Measurements from ENCODE around the gene C17orf114.

C17orf114 gene

GRCh38 chr17:4786106-4786511 is 16.0 kb downstream of the C17orf114 start, which contains the start of gene VMO1:
Gene VMO1, minus strand, starts transcription at chr17:4786364. Its CDS starts 12 bp downstream, at chr17:4786352.
- Histone ChIP-seq H3K27me3 (peaks cover 0 to 53% (median 30%) of the 10 kb centered on the region in 9 donors), H3K4me1 (peaks cover 0 to 50% (median 37%) of the 10 kb centered on the region in 12 donors), H3K36me3 (no peaks in the 10 kb centered on the region), H3K27ac (peak within 1 kb of the TSS in 3 of 12 donors; percentile 22 to 47 (median 31)), H3K9me3 (no peaks in the 10 kb centered on the region), H3K4me3 (peak within 1 kb of the TSS in 11 of 12 donors; percentile 14 to 48 (median 40))
- ATAC-seq: peak in 1 of 4 donors; percentile 33
- DNase-seq: peak in 3 of 5 donors; percentile 28 to 71 (median 40)
- intact Hi-C loops (cut with DNase I): loop anchor here in 7 of 10 donors (2.0 to 10.0 kb wide), 6 partner anchors 51 to 103 kb away; partner anchors contain the start of genes MED11 (in 6 of the 7), ARRB2 (in 2 of the 7), CXCL16 (in 1 of the 7) and ZMYND15 (in 1 of the 7)
- no peak for TF ChIP-seq CTCF (IDR thresholded peaks at IDR 0.05)
- WGBS, 4 donors: 0 to 19% (median 3%) methylated on average over 5 to 24 of the region's 24 CpGs

GRCh38 chr17:4785311-4786105 is 16.6 kb downstream of the C17orf114 start:
- Histone ChIP-seq H3K4me1 (peaks cover 0 to 46% (median 37%) of the 10 kb centered on the region in 12 donors), H3K36me3 (no peaks in the 10 kb centered on the region), H3K27ac (peak overlapping the region in 1 of 12 donors; percentile 31), H3K27me3 (peaks cover 0 to 56% (median 35%) of the 10 kb centered on the region in 9 donors), H3K4me3 (peak overlapping the region in 11 of 12 donors; percentile 14 to 48 (median 40)), H3K9me3 (no peaks in the 10 kb centered on the region)
- ATAC-seq (no peak), DNase-seq (no peak)
- 9 to 34% (median 13%) methylated on average over 35 to 61 of the region's 61 CpGs for WGBS, 4 donors
- intact Hi-C loops (cut with DNase I): loop anchor here in 7 of 10 donors (2.0 to 10.0 kb wide), 6 partner anchors 51 to 103 kb away; partner anchors contain the start of genes MED11 (in 6 of the 7), ARRB2 (in 2 of the 7), CXCL16 (in 1 of the 7) and ZMYND15 (in 1 of the 7)
- TF ChIP-seq POLR2A (IDR thresholded peaks at IDR 0.05) (no peak), CTCF (IDR thresholded peaks at IDR 0.05) (no peak)

GRCh38 chr17:4782652-4783051 is 19.5 kb downstream of the C17orf114 start:
- Histone ChIP-seq H3K27ac (no peak overlapping the region), H3K4me3 (no peak overlapping the region), H3K27me3 (peaks cover 0 to 63% (median 40%) of the 10 kb centered on the region in 9 donors), H3K36me3 (no peaks in the 10 kb centered on the region), H3K9me3 (no peaks in the 10 kb centered on the region), H3K4me1 (peaks cover 0 to 28% (median 25%) of the 10 kb centered on the region in 12 donors)
- ATAC-seq: peak in 1 of 4 donors; percentile 26
- TF ChIP-seq CTCF (IDR thresholded peaks at IDR 0.05) (no peak), POLR2A (IDR thresholded peaks at IDR 0.05) (no peak)
- peak in 1 of 5 donors; percentile 71 for DNase-seq
- WGBS, 4 donors: 26 to 41% (median 28%) methylated on average over 22 to 28 of the region's 28 CpGs
- intact Hi-C loops (cut with DNase I): loop anchor here in 2 of 10 donors (5.0 to 10.0 kb wide), 2 partner anchors 40 to 48 kb away; partner anchors contain the start of genes CXCL16 (in 1 of the 2), MED11 (in 1 of the 2) and ZMYND15 (in 1 of the 2)

Measured in heart left ventricle (tissue), 16 donors.